Panc1 (cell line): Measurements from ENCODE around the gene HSPB3. TPM values are rescaled to one million over a fixed set of nuclear protein-coding genes. Genes with fewer than 3 reads are reported as not detected.

Experiments used
- ATAC-seq: fragments of 200-7000 bp; cut with Tn5 transposase; 2 replicates; pipeline ENCODE4 v1.9.1; 2020; ENCODE audit warnings: mild to moderate bottlenecking, moderate library complexity
- BruUV-seq: library from RNA; stranded (reverse); fragments of 400-500 nt; replicated peaks from 2 replicates; lab custom pipeline; 2021; lab: Mats Ljungman, UMichigan
- CTCF ChIA-PET: fragments of 300-600 bp; sonication (Branson Sonifier 250); formaldehyde crosslinking; loops from one replicate; lab custom pipeline; 2022; ENCODE audit warnings: antibody characterized with exemption; lab: Charles Lee
- POLR2A ChIA-PET: fragments of 300-600 bp; sonication (Branson Sonifier 250); formaldehyde crosslinking; loops from one replicate; lab custom pipeline; 2022; ENCODE audit warnings: antibody characterized with exemption; lab: Charles Lee
- DNase-seq: peaks from one replicate; pipeline ENCODE4 v3.0.0-alpha.2; 2010; ENCODE audit warnings: low read depth, low spot score
- H3K27ac ChIP-seq: 2 replicates; pipeline ENCODE4 v1.5.1; 2011; ENCODE audit warnings: mild to moderate bottlenecking, low read length, inconsistent platforms
- H3K27me3 ChIP-seq: fragments of 200-500 bp; sonication (Bioruptor generic); 2 replicates; pipeline ENCODE4 v1.6.0; 2014; ENCODE audit warnings: low read length, inconsistent platforms; ENCODE audit not compliant: control insufficient read depth, insufficient read depth
- H3K36me3 ChIP-seq: fragments of 200-500 bp; sonication (Bioruptor generic); 2 replicates; pipeline ENCODE4 v1.5.1; 2014; ENCODE audit warnings: inconsistent platforms, mild to moderate bottlenecking, low read length, moderate library complexity; ENCODE audit not compliant: control insufficient read depth, insufficient read depth
- H3K4me1 ChIP-seq: 2 replicates; pipeline ENCODE4 v1.5.1; 2011; ENCODE audit warnings: inconsistent platforms, mild to moderate bottlenecking, low read length, moderate library complexity; ENCODE audit not compliant: control insufficient read depth, insufficient read depth
- H3K4me3 ChIP-seq, 2 experiments: 2 replicates each; pipeline ENCODE4 v1.5.1; 2011 to 2012; ENCODE audit warnings: low read depth in 2 of 2, low read length in 2 of 2, mild to moderate bottlenecking in 2 of 2, inconsistent platforms in 1 of 2, moderate library complexity in 1 of 2
- H3K9me3 ChIP-seq: fragments of 200-500 bp; sonication (Bioruptor generic); 2 replicates; pipeline ENCODE4 v1.5.1; 2014; ENCODE audit warnings: low read depth, mild to moderate bottlenecking, inconsistent platforms, low read length, moderate library complexity; ENCODE audit not compliant: control insufficient read depth, insufficient read depth
- POLR2AphosphoS5 ChIP-seq: IDR thresholded peaks from 2 replicates; pipeline ENCODE4 v1.6.1; 2012; ENCODE audit warnings: mild to moderate bottlenecking, low read depth, low read length, moderate library complexity
- SIN3A ChIP-seq: IDR thresholded peaks from 2 replicates; pipeline ENCODE4 v1.6.1; 2012; ENCODE audit warnings: low read depth, mild to moderate bottlenecking, low read length, moderate library complexity, borderline replicate concordance; ENCODE audit not compliant: insufficient read depth
- TCF7L2 ChIP-seq: IDR thresholded peaks from 2 replicates; pipeline ENCODE4 v1.6.1; 2011; ENCODE audit warnings: mild to moderate bottlenecking, low read depth, low read length, inconsistent platforms
- in situ Hi-C: cut with HindIII; loops from 2 replicates; pipeline ENCODE4 v1.10.0; 2016; ENCODE audit warnings: low sequenced_read_pairs, low pct_unique_long_range_greater_than_20kb
- intact Hi-C: fragments of 100-400 bp; cut with micrococcal nuclease; formaldehyde crosslinking; loops from one replicate; pipeline ENCODE4 v1.10.0; 2022; ENCODE audit not compliant: unreplicated experiment
- total RNA-seq: library from RNA; stranded (reverse); gene quantifications from one replicate; pipeline ENCODE4 v1.2.1, GENCODE V29; 2021; ENCODE audit not compliant: unreplicated experiment
- TF ChIP-seq, protein P1 (sequence below): fragments of 450-650 bp; IDR thresholded peaks from 2 replicates; pipeline ENCODE4 v1.5.1; 2017; ENCODE audit warnings: mild to moderate bottlenecking
- TF ChIP-seq, protein P2 (sequence below), 2 experiments: IDR thresholded peaks; 2 replicates each; pipeline ENCODE4 v1.6.1; 2011 to 2012; ENCODE audit warnings: low read depth in 2 of 2, control low read depth in 1 of 2, low read length in 1 of 2, mild to moderate bottlenecking in 1 of 2, moderate library complexity in 1 of 2; ENCODE audit not compliant: insufficient read depth in 1 of 2

HSPB3 gene
- total RNA-seq, 1 experiment from 2014 or later = not detected

DNA sequence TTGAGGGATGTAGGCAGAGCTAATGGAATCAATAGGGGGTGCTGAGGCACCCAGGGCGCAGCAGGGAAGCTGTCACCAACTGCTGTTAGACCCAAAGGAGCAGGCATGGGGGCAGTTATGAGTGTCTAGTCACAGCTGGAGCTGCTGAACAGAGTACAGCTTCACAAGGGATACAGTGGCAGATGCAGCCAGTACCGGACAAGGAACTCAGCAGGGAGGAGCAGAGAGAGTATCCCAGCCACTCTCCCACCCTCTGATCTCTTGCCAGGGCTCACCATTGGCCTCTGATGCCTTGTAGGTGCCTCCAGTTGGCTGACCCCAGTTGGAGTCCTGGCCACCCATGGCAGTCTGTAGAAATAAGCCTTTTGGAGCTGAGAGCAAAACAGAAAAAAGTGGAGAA lies 42.6 kb upstream of the HSPB3 start:
- DNase-seq = no peak
- BruUV-seq = no TSS peak
- in situ Hi-C loops (no loop called here), intact Hi-C loops (no loop called here)
- TF ChIP-seq, protein P1, sequence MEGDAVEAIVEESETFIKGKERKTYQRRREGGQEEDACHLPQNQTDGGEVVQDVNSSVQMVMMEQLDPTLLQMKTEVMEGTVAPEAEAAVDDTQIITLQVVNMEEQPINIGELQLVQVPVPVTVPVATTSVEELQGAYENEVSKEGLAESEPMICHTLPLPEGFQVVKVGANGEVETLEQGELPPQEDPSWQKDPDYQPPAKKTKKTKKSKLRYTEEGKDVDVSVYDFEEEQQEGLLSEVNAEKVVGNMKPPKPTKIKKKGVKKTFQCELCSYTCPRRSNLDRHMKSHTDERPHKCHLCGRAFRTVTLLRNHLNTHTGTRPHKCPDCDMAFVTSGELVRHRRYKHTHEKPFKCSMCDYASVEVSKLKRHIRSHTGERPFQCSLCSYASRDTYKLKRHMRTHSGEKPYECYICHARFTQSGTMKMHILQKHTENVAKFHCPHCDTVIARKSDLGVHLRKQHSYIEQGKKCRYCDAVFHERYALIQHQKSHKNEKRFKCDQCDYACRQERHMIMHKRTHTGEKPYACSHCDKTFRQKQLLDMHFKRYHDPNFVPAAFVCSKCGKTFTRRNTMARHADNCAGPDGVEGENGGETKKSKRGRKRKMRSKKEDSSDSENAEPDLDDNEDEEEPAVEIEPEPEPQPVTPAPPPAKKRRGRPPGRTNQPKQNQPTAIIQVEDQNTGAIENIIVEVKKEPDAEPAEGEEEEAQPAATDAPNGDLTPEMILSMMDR = no peak
- TF ChIP-seq SIN3A (no peak), TCF7L2 (no peak), POLR2AphosphoS5 (no peak)
- TF ChIP-seq, protein P2, sequence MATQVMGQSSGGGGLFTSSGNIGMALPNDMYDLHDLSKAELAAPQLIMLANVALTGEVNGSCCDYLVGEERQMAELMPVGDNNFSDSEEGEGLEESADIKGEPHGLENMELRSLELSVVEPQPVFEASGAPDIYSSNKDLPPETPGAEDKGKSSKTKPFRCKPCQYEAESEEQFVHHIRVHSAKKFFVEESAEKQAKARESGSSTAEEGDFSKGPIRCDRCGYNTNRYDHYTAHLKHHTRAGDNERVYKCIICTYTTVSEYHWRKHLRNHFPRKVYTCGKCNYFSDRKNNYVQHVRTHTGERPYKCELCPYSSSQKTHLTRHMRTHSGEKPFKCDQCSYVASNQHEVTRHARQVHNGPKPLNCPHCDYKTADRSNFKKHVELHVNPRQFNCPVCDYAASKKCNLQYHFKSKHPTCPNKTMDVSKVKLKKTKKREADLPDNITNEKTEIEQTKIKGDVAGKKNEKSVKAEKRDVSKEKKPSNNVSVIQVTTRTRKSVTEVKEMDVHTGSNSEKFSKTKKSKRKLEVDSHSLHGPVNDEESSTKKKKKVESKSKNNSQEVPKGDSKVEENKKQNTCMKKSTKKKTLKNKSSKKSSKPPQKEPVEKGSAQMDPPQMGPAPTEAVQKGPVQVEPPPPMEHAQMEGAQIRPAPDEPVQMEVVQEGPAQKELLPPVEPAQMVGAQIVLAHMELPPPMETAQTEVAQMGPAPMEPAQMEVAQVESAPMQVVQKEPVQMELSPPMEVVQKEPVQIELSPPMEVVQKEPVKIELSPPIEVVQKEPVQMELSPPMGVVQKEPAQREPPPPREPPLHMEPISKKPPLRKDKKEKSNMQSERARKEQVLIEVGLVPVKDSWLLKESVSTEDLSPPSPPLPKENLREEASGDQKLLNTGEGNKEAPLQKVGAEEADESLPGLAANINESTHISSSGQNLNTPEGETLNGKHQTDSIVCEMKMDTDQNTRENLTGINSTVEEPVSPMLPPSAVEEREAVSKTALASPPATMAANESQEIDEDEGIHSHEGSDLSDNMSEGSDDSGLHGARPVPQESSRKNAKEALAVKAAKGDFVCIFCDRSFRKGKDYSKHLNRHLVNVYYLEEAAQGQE (IDR thresholded peaks at IDR 0.05; ENCODE audit: insufficient read depth in 1 of 2, low read depth in 2 of 2, low read length in 1 of 2) = no peak
- ChIA-PET CTCF (no interaction called here), POLR2A (no interaction called here)
- Histone ChIP-seq H3K4me3 (no peak overlapping the region), H3K9me3 (no peaks in the 10 kb centered on the region), H3K36me3 (no peaks in the 10 kb centered on the region; the same call in 1 of the 2 replicates), H3K4me1 (no peaks in the 10 kb centered on the region), H3K27ac (no peak overlapping the region), H3K27me3 (no peaks in the 10 kb centered on the region)
- ATAC-seq = no peak

DNA sequence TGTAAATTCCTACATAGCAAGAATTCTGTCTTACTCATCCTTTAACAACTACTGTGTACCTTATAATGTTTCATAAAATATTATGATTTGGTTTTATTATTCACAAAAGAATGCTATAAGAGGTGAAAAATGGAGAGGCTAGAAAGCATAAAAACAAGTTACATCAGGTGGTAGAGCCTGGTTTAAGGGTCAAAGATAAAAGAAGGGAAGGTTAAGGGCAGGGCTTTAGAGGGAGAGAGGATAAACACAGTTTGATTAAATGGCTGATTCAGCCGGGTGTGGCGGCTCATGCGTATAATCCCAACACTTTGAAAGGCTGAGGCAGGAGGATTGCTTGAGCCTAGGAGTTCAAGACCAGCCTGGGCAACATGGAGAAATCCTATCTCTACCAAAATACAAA lies 40.4 kb upstream of the HSPB3 start:
- DNase-seq (no peak), ATAC-seq (no peak)
- TF ChIP-seq SIN3A (no peak), TCF7L2 (no peak), POLR2AphosphoS5 (no peak)
- Histone ChIP-seq H3K4me1 (no peaks in the 10 kb centered on the region), H3K36me3 (no peaks in the 10 kb centered on the region), H3K9me3 (no peaks in the 10 kb centered on the region), H3K27ac (no peak overlapping the region), H3K4me3 (no peak overlapping the region), H3K27me3 (no peaks in the 10 kb centered on the region)
- in situ Hi-C loops = no loop called here
- CTCF ChIA-PET = no interaction called here
- intact Hi-C loops = loop anchor here (5.0 kb wide), 2 partner anchors 103 to 173 kb away; partner anchors contain the start of gene ARL15
- POLR2A ChIA-PET = no interaction called here
- no TSS peak for BruUV-seq

DNA sequence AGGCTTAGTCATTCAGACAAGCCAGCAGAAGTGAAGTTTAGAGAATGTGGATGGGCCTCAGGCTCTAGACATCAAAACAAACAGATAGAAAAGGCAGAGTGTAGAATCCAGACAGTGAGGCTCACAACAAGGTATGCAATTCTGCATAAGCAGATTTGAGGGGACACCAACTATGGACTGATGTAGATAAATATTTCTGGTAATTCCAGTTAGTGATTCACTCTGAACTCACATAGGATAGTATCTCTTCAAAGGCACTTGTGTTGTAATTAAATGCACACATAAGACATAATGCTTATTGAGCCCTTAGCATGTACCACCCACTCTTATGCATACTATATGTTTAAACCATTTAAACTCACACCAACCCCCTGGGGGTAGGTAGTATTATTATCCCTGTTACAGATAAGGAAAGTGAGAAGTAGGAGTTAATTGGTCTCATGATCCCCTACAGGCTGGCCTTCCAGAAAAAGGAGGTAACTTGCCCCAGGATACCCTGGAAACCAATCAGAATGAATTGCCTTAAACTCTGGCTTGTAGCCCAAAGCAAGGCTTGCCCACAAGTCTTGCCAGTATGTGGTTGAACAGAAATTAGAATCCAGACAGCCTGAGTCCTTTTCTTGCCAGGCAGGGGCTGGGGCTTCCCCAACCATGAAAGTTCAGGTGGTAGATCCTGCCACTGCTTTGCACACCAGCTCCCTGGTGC lies 39.5 kb upstream of the HSPB3 start:
- H3K27me3 ChIP-seq = no peaks in the 10 kb centered on the region
- intact Hi-C loops (loop anchor here (5.0 kb wide), 2 partner anchors 104 to 174 kb away; partner anchors contain the start of gene ARL15), in situ Hi-C loops (no loop called here)
- H3K27ac ChIP-seq = no peak overlapping the region
- TF ChIP-seq, protein P1 = no peak
- TF ChIP-seq POLR2AphosphoS5 (no peak), SIN3A (no peak), TCF7L2 (no peak)
- TF ChIP-seq, protein P2 (IDR thresholded peaks at IDR 0.05; ENCODE audit: insufficient read depth in 1 of 2, low read depth in 2 of 2, low read length in 1 of 2) = no peak
- no peaks in the 10 kb centered on the region for H3K36me3 ChIP-seq
- no peak for ATAC-seq
- no TSS peak for BruUV-seq
- POLR2A ChIA-PET = interaction anchor here (0.6 kb wide), 1 partner anchor 686 kb away, joined by 6 read pairs; no protein-coding TSS in a partner anchor
- H3K4me3 ChIP-seq = no peak overlapping the region
- no peaks in the 10 kb centered on the region for H3K9me3 ChIP-seq
- CTCF ChIA-PET = no interaction called here
- H3K4me1 ChIP-seq = no peaks in the 10 kb centered on the region
- no peak for DNase-seq
